Stimulated activated CD4-positive, alpha-beta T cell treated with anti-CD3 and anti-CD28 coated beads, Interleukin-4, amount 100 ng/mL, for 24 hours (primary cell): ENCODE data around the gene TAF7.
"Not testable (repeated sequence)": the region's sequence is repeated elsewhere in the genome, so short reads cannot be mapped to it uniquely, and the experiment has no call there.

Experiments
- DNase-seq: peaks from one replicate; pipeline ENCODE4 v3.0.0-alpha.2; 2020

TAF7 gene

DNA sequence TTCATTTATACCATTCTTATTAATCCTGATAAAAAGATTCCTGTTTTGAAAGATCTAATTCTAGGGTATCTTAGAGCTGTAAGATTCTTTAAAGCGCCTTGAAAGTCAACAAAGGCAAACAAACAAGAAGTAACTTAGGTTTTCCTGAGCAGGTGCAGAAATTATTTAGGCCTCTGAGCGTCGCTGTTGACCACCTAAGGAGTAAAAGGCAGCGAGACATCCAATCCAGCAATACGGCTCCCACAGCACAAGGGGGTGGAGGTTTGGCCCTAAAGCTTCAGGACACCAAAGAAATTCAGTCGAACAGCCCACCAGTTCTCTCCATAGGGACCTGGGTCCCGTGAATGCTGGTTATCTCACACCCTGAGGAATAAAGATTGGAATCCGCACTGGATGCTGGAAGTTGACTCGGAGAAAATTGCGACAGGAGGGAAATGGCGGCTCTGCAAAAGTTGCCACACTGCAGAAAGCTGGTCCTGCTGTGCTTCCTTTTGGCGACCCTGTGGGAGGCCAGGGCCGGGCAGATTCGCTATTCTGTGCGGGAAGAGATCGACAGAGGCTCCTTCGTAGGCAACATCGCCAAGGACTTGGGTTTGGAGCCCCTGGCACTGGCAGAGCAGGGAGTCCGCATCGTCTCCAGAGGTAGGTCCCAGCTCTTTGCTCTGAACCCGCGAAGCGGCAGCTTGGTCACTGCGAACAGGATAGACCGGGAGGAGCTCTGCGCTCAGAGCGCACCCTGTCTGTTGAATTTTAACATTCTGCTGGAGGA is 18.1 kb upstream of the TAF7 start, which contains the start of gene PCDHGA2:
Gene PCDHGA2, plus strand, starts transcription at position 223 of the 769 bp plus-strand sequence.
- DNase-seq, result no peak

DNA sequence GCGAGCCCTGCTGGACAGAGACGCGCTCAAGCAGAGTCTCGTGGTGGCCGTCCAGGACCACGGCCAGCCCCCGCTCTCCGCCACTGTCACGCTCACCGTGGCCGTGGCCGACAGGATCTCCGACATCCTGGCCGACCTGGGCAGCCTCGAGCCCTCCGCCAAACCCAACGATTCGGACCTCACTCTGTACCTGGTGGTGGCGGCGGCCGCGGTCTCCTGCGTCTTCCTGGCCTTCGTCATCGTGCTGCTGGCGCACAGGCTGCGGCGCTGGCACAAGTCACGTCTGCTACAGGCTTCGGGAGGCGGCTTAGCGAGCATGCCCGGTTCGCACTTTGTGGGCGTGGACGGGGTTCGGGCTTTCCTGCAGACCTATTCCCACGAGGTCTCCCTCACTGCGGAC is 12.0 kb upstream of the TAF7 start:
- DNase-seq, result not testable (repeated sequence)

DNA sequence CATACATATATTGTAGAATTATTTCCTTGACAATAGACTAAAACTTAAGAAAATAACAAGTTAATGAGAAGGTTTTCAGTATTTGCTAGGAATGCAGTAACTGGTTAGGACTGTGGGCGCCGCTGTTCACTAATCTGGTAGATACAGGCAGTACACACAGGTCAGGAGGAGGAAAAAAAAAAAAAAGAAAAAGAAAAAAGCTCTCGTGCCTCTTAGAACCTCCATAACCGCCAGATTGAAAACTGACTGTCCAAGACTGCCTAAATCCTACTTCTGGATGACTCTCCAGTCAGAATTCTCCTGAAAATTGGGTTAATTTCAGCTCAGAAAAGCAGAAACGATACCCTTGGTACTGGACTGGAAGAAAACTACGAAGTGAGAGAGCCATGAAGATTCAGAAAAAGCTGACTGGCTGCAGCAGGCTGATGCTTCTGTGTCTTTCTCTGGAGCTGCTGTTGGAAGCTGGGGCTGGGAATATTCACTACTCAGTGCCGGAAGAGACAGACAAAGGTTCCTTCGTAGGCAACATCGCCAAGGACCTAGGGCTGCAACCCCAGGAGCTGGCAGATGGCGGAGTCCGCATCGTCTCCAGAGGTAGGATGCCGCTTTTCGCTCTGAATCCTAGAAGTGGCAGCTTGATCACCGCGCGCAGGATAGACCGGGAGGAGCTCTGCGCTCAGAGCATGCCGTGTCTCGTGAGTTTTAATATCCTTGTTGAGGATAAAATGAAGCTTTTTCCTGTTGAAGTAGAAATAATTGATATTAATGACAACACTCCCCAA is 9.9 kb upstream of the TAF7 start, which contains the start of gene PCDHGA1:
Gene PCDHGA1, plus strand, starts transcription at position 216 of the 782 bp plus-strand sequence.
- DNase-seq, result no peak

DNA sequence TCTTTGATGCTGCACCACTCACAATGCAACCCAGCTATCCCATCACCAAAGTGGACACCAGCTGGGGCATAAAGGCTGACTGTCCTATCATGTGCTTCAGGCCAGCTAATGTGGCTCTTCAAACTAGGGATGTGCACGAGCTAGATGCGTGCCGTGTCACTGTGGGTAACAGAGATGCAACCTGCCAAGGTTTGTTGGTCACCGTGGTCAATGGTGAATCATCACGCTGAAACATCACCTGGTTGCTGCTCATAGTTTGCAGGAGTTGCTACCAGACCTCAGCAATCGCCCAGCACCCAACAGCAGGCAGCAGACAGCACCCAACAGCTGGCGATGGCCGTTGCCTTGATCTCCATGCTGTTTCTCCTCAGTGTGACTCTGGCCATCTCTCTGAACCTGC is 7.6 kb upstream of the TAF7 start:
- DNase-seq, result no peak

DNA sequence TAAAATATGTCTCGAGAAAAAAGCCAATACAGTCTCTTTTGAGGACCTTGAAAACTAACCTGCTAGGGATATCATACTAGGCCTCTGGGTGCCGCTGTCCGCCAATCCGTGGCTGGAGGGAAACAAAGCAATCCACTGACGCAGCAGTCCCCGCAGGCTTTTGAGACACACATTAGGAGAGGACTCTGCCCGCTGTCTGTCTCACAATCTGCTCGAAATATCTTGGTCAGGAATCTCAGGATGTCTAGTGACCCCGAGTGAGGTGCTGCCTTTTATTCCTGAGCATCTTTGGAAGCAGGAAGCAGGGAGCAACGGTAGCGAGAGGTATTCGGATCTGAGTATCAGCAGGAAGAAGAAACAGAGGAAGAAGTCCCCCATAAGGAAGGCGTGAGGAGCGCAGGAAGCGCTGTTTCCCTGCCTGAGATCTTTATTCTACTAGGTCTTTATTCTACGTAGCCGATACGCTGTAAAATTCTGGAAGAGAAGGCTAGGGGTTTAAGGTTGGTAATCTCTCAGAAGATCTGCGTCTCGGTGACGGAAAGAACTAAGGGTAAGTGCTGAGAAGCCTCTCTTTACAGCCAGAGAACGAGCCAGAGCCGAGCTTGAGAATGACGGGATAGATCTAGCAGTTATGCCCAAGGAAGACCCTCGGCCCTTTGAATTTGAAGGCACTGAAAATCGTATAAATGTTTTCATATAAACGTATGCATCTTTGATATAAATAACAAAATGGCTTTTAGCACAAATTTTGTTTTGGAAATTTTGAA is 5.7 kb upstream of the TAF7 start:
- peak; percentile 72 for DNase-seq

DNA sequence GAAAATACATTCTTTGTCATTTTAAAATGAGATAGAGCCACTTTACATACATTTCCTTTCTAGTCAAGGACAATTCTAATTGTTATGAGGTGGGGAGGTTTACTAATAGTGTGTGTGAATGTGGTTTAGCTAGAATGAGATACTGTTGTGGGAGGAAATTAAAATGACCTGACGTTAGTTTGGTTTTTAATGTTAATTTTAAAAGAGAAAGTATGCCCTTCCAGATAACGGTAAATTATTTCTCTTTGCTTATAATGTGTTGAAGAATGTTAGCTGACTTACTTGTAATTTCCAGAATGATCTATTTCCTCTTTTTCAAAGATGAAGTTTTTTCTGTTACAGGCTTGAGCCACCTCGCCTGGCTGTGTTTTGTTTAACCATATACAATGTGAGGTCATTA is 1.7 kb upstream of the TAF7 start:
- DNase-seq, result no peak

DNA sequence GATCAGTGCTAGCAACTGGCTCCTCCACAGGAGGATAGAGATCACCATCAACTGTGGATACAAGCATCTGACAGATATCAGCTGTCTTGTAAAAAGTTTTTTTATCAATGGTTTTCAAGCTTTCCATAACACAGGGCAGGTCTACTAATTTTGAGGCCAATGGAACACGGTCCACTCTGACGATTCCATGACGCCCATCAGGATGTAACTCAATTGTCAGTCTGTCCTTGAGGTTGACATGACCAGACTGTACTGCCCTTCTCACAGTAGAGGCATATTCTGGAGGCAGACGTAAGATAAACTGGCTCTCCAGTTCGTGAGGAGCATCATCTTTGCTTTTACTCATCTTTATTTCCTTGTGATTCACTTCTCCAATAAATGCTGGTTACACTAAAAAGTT is 885 bp downstream of the TAF7 start:
- no peak for DNase-seq

DNA sequence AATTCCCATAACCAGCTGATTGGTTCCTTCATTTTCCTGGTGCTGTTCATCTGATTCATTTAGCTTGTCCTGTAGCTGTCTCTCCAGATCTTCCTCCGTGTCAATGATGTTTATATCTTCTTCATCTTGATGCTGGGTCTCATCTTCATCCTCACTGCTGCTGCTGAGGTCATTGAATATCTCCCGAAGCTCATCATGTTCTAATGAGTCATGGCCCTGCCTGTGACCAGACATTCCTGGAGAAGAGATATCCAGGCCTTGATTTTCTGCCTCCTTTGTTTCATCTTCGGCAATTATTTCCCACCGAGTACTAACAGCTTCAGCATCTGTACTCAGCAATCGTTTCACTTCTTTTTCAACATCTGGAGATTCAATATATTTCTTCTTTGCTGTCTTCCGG is 1.4 kb downstream of the TAF7 start:
- no peak for DNase-seq

DNA sequence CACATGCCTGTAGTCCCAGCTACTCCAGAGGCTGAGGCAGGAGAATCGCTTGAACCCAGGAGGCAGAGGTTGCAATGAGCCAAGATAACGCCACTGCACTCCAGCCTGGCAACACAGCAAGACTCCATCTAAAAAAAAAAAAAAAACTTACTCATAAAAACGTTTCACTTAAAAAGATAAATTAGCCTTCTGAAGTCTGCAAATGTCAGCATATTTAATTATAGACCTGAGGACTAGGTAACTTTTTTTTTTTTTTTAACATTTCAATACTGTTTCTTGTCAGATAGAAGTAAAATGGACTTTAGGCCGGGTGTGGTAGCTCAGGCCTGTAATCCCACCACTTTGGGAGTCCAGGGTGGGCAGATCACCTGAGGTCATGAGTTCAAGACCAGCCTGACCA is 3.6 kb downstream of the TAF7 start:
- DNase-seq, result not testable (repeated sequence)

DNA sequence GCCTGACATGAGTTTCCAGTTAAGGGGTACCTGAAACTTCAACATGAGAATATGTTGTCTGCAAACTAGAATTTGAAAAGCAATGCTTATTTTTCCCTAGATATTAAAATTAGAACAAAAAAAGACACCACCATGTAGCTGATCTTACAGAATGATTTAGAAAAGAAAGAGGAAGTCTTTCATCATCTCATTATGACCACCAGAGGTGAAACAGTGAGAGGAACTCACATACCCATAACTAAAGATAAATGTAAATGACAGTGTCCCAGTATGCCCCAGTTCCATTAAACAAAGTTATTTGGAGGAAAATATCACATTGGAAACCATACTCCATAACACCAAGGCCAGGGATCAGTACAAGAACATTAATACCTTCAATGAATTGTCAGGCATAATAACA is 6.9 kb downstream of the TAF7 start:
- DNase-seq, result no peak

DNA sequence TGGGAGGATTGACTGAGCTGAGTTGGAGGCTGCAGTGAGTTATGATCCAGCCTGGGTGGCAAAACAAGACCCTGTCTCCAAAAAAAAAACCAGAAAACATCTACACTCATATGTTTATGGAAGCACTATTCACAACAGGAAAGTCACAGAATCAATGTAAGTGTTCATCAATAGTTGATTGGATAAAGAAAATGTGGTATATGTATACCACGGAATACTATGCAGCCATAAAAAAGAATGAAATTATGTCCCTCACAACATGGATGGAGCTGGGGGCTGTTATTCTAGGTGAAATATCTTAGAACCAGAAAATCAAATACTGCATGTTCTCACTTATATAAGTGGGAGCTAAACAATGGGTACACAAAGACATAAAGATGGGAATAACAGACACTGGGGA is 14.0 kb downstream of the TAF7 start:
- DNase-seq, result no peak

DNA sequence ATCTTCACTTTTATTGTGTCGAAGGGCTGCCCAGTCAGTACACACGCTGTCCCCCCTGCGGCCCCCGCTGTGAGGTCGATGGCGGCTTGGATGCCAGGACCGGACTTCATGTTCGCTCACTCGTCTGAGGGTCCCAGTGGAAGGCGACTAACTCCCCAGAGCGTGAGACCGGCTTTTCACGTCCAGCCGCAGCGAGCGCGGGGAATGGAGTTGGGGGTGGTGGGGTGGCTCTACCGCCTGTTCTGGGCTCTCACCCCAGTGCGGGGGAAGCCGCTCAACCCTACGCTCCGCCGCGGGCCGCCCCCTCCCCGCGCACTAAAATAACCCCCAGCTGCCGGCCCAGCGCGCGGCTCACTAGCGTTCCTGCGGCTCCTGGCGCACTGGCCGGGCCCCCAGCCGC is 16.8 kb downstream of the TAF7 start, which contains the start of gene SLC25A2:
Gene SLC25A2, minus strand, starts transcription at position 294 of the 400 bp plus-strand sequence. Its CDS starts 184 bp downstream, at position 110.
- DNase-seq, result no peak

DNA sequence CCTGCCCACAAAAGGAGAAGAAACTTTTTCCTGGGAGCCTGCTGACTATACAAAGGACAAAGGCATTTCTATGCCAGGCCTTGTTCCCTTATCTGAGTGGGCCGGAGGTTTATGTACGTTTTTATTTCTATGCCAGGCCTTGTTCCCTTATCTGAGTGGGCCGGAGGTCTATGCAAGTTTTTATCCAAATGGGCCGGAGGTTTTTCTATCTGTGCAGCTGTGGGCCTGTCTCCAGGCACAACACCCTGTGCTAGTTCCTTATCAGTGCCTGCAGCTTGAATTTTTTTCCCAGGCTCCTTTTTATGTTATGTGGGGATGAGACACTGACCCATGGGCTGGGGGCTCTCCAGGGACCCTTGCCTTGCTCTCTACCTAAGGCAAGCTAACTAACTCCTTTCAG is 22.2 kb downstream of the TAF7 start:
- DNase-seq, result no peak

DNA sequence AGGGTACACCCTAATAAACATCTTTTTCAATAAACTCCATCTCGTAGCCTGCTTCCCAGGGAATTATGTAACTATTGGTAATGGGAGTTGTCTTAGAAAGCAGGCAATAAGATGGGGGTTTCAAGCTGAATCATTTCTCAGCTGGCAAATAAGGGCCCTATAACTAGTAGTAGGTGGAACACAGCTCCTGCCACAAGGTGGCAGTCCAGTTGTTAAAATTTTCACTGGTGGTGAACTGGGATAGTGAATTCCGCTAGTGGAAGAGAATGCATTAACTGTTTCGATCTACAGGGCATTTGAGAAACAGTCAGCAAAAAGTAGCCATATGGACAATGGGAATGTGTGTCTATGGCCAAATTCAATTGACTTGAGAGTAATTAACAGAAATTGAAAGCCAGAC is 47.7 kb downstream of the TAF7 start:
- DNase-seq, result no peak

DNA sequence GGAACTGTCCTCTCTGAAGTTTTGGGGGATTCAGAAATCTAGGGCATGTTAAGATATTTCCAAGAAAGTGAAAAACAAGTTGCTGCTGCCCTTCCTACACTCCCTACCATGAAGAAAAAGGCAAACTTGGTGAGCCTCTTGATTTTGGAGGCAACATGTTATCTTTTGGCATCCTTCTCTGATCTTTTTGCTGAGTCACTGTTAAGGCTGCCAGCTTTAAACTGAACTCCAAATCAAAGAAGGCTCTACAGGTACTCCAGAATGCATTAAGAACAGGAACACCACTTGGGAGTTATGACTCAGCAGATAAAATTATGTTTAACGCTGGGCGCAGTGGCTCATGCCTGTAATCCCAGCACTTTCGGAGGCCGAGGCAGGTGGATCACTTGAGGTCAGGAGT is 51.4 kb downstream of the TAF7 start:
- DNase-seq, result no peak
